DMS114 treated with DMSO at 0.1 percent for 48 hours (cell line): Measurements from ENCODE around the gene ADCY6.

ENCODE experiments used
- DNase-seq: peaks from one replicate; lab custom pipeline; 2025; ENCODE audit not compliant: unreplicated experiment; lab: John Stamatoyannopoulos, UW

Gene ADCY6

DNA sequence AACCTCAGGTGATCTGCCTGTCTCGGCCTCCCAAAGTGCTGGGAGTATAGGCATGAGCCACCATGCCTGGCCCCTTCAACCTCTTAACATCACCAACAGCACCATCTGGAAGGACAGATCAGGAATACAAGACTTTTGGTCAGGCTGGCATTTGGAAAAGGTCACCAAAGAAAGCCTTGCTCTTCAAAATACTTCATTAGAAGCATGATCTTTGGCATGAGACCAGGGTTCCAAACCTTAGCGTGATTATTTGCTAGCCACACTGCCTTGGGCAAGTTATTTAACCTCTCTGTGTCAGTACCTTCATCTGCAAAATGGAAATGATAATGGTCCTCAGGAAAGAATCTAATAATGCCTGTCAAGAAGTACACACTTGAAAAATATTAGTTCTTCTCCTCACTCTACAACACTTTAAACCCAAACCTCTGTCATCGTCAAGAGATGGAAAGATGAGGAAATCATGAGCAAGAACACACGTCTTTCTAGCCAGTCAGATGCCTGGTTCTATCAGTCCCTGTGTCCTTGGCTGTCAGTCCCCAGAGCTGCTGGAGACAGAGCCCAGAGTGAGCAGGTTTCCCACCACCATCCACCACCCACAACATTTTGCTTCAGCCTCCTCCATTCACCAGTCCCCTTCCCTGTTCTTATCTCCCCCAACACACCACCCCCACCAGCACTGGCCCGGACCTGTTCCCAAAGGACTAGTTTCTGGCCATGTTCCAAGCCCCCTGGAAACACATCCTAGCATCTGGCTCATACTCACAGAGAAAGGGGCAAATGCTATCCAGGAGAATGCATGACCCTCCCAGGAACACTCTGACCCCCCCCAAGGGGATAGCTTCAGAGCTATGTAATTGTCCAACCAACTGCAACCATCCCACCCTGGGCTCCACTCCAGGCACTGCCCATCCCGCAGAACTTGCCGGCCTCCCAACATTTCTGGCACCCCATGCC lies 2.0 kb downstream of the ADCY6 start:
- DNase-seq: no peak

DNA sequence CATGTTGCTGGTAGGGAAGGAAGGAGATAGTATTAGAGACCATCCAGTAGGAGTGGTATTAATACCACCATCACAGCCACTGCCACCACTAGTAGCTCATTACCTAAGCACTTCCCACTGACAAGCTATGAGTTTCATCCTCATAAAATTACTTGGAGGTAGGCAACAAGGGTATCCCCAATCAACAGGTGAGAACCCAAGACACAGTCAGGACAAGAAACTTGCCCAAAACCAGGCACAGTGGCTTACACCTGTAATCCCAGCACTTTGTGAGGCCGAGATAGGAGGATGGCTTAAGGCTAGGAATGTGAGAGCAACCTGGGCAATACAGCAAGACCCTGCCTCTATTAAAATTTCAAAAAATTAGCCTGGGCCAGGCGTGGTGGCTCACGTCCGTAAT lies 5.5 kb downstream of the ADCY6 start:
- DNase-seq: no peak

DNA sequence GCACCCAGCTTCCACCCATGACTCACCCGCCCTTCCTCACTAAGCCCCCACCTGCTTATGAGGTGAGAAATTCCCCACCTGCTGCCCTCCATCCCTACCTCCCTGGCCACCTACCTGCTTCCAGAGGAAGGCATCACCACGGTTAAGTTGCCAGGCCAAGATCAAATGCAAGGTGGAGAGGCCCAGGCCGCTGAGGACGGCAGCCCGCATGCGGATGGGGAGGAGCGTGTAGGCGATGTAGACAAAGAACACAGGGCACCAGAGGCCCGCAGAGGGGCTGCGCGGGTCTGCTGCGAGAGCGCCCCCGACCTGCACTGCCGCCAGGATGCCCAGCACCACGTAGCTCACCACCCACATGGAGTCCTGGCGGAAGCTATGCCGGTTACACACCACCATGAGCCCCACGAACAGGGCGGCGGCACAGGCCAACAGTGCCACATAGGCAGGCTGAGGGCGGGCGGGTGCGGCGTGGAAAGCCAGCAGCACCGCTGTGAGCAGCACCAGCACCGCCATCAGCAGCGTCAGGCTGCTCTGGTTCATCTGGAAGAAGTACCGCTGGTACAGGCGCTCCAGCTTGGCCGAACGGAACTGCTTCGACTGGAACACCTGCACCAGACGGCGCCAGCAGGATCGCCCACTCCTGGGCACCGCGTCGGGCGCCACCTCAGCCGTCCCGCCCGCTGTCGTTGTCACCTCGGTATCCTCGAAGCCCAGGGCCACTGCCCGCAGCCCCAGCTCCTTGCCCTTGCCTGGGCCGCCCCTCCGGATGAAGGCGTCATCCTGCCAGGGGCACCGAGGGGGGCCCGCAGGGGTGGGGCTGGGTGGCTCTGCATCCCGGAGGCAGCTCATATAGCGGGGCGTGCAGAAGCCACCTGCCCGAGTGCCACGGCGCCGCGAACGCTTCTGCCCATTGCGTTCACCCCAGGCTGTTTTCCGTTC lies 6.2 kb downstream of the ADCY6 start:
- DNase-seq: no peak

DNA sequence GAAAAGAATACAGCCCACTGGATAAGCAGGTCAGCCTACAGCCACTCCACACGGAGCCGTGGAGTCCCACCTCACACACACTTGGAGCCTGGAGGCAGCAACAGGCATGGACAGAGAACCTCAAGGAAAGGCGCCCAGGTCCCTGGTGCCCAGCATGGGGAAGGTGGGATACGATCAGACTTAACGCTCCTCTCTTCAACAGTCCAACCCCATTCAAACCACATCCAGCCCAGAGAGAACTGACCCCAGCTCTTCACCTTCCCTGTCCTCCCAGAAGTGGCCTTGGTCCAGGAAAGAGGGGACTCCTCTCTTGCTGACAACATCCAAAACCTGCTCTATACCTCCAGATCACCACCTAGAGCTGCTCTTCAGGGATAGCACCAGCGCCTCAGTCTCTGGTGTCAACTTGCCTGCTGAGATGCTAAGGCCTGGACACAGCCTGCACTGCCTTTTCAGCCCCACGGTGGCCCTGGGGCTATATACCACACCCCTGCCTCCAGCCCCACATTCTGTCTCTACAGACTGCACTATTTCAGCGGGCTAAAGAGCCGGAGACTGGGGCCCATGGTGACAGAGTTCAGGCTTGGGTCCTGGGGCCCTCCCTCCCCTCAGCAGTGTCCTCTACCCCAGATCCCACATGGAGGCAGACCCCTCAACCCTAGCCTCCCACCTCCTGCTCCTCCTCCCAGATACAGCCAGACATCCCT lies 7.0 kb downstream of the ADCY6 start:
- no peak for DNase-seq

DNA sequence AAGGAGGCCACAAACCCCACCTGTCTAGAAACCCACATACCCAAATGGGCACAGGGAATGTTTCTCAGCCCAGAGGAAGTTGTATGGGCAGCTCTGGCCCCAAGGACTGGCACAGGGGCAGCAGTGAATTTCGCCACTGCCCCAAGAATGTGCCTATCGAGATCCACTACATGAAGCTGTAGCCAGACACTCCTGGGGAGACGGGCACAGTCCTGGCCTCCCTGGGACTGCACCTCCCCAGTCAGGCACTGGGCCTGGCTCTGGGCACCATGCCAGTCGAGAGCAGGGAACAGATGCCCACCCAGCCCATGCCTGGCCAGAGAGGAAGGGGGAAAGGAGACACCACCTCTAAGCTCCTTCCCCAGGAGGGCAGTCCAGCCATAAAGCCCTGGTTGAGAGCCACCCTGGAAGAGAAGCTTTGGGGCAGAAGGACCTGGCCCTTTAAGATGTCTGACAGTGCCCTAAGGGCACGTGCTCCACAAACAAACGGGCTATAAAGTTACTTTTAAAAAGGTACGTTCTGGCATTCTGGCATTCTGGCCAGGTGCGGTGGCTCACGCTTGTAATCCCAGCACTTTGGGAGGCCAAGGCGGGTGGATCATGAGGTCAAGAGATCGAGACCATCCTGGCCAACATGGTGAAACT lies 8.4 kb downstream of the ADCY6 start:
- DNase-seq: no peak

DNA sequence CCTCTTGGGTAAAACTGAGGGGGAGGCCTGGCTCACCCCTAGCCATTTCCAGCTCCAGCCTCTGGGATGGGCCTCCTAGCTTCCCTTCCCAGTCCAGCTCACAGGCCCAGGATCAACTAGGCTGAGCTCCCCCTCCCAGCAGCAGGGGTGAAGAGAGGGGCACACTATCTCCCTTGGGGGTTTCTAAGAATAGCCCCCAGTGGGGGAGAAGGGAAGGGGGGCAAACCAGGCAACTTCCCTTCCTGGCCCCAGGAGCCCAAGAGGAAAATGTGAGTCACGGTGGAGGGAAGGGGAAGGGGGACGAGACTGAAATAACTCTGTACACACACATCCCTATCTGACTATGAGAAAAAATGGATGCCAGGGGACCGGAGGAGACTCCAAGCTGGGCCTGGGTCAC lies 9.0 kb downstream of the ADCY6 start:
- DNase-seq: no peak

DNA sequence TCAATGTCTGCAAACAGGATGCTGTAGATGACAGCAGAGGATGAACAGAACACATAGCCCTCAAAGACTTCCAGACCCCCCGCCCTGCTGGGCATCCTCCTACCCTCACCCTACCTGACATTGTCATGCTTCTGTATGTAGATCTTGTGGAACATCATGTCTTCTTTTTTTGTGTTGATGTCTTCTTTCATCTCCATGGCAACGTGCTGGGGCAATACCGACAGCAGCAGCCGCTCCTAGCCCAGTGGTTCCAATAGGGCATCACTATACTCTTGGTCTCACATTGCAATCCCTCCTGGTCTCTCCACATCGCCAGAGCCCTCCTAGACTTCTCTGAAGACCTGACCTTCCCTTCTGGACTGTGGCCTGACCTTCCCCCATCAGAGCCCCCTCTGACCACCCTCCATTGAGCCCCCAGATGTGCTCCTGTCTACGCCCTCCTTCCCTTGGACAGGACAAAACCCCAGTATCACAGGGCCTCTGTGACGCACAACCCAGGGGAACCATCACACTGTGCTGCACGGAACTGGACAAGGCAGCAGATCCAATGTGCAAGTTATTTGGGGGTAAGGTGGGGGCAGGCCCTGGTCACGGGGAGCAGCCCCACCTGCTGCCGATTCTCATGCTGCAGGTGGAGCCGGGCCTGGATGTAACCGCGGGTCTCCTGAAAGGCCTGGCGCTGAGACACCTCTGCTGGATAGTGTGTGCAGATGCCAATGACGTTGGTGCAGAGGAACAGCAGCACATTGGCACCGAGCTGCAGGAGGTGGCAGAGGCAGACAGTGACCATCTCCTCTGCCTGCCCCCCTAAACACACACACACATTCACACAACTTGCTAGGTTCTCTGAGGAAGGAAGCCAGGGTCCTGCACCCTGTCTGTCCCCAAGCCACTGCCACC lies 11.1 kb downstream of the ADCY6 start:
- DNase-seq: no peak

DNA sequence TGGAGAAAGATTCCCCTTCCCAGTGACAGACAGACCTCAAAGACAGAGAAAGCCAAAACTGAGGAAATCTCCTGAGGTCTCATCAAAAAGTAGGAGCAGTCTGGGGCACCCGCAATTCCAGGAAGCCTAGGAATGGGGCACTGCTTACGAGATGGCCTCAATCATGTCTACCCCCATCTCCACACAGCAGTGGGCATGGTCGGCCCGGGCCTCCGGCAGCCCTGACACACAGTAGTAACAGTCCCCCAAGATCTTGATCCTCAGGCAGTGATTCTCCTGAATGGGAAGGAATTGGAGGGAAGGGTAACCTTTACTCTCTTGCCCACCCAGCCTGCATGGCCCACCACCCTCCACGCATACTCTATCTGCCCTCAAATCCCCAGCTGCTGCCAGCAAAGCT lies 11.9 kb downstream of the ADCY6 start:
- no peak for DNase-seq

DNA sequence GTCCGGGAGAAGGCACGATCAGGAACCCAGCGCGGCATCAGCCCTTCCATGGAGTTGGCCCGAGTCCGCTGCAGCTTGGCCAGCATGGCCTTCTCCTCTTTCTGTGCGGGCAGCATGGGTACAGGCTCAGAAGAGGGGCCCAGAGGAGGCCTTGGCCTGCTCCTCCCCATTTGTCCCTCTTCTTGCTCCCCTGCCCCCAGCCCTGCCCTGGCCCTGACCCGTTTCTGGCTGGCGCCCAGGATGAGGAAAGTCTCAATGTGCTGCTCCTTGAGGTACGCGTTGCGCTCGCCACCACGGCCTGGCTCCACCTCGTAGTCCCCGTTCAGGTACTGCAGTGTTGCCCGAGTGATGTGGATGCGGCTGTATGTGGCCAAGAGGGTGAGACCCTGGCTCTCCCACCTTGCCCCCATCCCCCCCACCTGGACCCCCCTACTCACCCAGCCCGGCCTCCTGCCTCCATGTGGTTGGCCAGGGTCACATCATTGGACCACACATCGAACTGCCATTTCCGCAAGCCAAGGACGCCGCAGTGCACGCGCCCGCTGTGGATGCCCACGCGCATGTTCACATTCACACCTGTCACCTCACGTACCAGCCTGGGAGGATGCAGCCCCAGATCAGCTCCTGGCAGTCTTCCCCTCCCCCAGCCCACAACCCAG lies 12.8 kb downstream of the ADCY6 start:
- DNase-seq: no peak

DNA sequence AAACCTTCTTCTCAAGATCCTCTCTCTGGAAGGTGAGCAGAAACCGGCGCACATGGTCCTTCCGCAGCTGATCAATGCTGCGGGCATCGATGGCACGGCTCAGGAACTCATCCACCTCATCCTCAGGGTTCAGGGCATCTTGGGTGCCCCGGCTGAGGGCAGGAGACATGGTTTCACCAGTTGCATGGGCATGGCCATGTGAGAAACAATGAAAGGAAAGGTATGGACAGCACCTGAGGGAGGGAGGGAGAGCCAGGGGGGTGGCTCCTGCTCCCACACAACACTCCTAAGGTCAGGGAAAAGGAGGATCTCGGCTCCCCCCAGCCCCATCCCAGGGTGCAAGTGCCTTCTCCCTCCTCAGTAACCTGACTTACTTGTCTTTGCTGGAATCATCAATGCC lies 13.6 kb downstream of the ADCY6 start:
- DNase-seq: no peak

DNA sequence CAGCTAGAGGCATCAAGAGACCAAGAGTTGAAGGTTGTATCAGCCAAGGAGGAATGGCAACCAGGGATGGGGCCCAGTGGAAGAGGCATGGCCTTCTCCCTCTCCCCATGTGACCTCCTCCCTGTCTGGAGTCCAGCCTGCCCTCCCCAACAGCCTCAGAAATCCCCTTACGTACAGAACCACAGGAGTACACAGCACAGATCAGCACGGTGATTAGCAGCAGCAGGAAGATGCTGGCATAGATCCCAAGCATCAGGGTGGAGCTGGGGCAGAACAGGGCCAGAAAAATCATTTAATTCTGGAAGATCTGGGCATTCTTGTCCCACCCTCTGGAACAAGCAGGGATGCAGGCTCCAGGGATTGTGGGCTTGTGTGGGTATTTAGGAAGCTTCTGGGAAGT lies 14.4 kb downstream of the ADCY6 start:
- DNase-seq: no peak

DNA sequence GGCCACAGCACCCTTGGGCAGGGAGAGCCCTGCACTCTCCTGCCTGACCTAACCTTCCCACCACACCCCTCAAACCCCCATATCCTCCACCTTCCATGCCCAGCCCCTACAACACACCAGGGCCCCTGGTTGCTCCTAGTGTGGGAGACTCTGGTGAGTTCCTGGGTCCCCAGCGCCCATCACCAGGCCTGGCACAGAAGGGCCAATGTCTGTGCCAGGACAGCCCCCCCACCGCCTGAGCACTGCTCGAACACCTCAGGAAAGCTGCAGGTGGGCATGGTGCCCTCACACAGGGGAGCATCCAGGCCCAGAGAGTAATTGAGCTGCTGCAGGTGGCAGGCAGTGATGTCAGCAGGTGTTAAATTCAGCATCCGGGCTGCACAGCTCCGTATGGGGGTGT lies 15.2 kb downstream of the ADCY6 start:
- no peak for DNase-seq

DNA sequence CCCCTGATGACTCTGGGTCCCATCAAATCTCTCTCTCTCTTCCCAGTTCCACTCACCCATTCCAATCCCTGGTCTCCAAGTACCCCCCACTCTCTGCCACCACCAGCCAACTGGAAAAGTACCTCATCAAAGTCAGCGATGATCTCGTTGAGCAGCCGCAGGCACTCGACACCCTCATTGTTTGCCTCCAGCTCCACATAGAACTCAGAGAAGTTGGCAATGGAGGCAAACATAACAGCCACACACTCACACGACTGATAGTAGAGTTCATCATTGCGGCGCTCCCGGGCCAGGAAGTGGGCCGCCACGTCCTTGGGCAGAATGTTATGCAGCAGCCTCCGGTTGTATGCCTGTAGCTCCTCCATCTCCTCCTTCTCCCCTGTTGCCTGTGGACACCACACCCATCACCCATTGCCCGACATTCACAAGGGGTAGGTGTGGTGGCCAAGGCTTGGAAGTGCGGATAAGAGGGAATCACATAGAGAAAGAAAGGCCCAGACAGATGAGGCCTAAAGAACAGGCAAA lies 17.2 kb downstream of the ADCY6 start:
- no peak for DNase-seq

DNA sequence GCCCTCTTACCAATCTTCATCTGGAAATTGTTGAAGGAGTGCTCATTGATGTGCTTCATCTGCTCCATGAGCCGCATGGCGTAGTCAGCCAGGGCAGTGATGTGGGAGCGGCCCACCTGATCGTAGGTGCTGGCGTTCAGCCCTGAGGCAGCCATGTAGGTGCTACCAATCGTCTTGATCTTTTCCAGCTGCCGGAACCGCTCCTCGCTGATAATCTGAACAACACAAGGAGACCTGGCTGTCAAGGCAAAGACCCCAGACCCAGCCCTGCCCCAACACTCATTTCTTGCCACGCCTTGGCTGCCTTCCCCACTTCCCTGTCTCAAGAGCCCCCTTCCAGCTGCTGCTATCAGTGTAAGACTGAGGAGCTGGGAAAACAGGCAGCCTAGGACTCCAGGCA lies 18.1 kb downstream of the ADCY6 start:
- no peak for DNase-seq

DNA sequence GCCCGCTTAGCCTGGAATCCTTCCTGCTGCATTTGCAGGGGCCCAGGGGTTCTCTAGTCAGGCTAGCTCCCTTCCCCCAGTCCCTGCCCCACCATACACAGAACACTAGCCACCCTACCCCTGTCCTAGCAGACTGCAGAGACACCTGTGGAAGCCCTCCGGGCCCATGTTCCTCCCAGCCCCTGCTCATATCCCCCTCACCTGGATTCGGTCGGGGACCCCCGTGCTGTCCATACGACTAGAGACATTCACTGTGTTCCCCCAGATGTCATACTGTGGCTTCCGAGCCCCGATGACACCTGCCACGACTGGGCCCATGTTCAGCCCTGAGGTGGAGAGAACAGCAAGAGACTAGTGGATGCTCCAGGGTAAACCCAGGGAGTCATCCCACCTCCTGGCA lies 20.2 kb downstream of the ADCY6 start:
- DNase-seq: no peak

DNA sequence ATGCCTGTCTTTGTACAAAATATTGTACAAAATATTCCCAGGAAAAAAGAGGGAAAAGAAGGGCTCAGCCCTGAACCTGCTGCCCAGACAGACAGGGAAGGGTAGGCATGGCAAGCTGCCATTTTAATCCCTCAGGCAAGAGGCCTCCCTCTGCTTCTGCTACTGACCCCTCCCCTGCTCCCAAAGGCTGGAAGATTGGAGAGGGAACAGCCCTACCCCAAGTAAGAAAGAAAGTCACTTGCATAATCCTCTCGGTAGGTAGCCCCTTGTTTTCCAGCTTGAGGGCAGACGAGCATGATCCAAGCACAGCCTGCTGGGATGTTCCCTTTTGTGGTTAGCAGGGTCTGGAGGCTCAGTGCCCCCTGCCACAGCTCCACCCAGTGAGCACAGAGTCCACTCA lies 20.7 kb downstream of the ADCY6 start:
- no peak for DNase-seq

DNA sequence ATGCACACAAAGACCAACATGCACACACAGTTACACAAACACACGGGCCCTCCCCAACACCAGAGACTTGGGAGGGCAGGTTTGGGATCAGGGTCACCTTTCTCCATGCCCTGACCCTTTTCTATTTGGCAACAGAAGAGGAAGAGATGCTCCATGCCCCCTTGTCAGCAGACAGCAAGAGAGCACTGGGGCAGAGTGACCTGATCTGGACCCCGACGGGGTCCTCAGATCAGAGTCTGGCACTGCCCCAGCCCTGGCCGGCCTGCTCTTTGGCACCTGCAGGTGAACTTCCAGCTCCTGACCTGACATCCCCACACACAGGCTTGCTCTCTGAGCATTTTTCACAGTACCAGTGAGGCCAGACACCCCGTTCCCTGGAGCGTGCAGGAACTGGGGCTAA lies 21.4 kb downstream of the ADCY6 start:
- DNase-seq: no peak

DNA sequence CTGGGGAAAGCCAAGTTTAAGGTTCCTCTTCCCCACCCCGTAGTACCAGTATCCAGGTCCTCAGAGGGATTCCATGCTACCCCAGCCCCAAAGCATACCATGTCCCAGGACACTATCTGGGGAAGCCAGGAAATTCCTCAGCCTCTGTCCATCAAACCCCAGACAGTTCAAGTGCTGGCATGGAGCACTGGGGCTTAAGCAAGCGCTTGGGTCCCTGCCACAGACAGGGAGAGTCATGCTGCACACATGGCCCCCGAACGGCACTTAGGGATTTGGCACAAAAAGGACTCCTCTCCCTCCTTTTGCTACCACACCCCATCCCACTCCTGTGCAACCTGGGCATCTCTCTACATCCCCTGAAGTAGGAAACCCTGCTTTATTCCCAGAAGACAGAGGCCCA lies 21.8 kb downstream of the ADCY6 start:
- DNase-seq: no peak

DNA sequence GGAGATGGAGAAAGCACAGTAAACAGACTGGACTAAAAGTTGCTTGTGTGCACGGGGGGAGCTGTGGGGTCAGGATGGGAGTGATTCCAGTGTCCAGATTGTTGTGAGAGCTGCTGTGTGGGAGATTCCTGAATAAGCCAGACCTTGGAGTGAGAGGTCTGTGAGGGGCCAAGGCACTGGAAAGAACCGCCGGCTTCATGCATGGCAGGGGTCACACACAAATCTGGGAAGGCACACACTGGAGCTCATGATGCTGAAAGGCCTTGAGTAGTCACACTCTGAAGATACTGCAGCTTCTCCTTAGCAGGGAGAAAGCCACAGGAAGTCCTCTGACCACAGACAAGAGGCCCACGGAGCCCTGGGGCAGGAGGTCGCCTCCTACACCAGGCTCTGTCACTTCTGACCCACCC lies 23.1 kb downstream of the ADCY6 start:
- no peak for DNase-seq
